CD4-positive, alpha-beta T cell treated with Interferon gamma for 1 hour (primary cell): Measurements from ENCODE around the gene C1QC.

ENCODE experiments used
- DNase-seq: peaks from one replicate; pipeline ENCODE4 v3.0.0-alpha.2; 2020

Gene C1QC

GRCh38 chr1:22681556-22682276, 38.3 kb downstream of the C1QC start:
- DNase-seq = no peak

DNA sequence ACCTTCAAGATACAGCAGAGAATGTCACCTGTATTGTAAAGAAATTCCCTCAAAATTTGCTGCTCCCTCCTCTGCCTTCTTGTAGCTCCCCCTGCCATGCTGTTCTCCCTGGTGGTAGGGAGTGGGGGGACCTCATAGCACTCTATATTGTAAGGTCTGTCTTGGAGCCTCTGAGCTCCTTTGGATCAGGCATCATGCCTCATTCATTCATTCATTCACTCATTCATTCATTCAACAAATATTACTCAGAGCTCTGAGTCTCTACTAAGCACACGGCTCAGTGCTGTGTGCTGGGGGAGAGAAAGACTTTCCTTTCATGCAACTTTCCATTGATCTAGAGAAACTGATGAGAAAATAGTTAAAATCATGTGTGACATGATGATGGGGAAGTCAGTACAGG, 40.1 kb downstream of the C1QC start:
- no peak for DNase-seq

GRCh38 chr1:22685591-22686059, 42.2 kb downstream of the C1QC start:
- no peak for DNase-seq

- no peak for DNase-seq
Observed at GRCh38 chr1:22687191-22687590, 43.8 kb downstream of the C1QC start.

DNA sequence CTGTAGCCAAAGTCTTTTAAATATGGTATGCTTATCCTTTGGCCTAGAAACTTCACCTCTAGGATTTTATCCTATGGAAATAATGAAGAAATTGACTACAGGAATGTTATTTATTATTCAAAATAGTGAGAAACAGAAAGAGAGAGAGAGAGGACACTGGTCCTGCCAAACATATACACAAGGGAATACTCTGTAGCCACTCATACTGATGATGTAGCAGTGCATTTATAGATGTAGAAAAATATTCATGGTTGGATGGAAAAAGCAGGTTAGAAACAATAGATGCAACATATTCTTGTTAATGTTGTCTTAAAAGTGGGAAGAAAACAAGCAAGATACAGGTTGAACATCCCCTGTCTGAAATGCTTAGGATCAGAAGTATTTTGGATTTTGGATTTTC, 45.0 kb downstream of the C1QC start:
- no peak for DNase-seq

GRCh38 chr1:22689505-22689904, 46.1 kb downstream of the C1QC start:
- DNase-seq = no peak

GRCh38 chr1:22691031-22691753, 47.8 kb downstream of the C1QC start:
- no peak for DNase-seq

DNA sequence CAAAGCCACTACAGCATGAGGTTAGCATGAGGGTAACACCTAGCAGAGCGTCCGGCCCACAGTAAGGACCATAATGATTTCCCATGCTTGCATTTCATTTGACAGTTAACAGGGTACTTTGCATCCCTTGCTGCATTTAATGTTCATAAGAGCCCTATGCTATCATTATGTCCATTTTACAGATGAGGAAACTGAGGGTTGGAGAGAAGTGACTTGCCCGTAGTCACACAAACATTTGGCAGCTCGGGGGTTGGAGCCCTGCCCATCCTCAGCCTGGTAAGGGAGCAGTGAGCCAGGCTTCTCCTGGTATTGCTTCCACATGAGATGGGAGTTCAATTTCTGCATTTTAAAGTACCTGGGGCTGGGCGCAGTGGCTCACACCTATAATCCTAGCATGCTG, 50.7 kb downstream of the C1QC start:
- DNase-seq = no peak

GRCh38 chr1:22696610-22697009, 53.2 kb downstream of the C1QC start:
- DNase-seq = no peak
